MCF 10A (cell line): ENCODE measurements around the gene NPIPA5. TPM values are rescaled to one million over a fixed set of nuclear protein-coding genes. Genes with fewer than 3 reads are reported as not detected.
"Not testable (repeated sequence)": the region's sequence is repeated elsewhere in the genome, so short reads cannot be mapped to it uniquely, and the experiment has no call there.

ENCODE experiments used
- BruUV-seq: library from RNA; stranded (reverse); fragments of 400-500 nt; replicated peaks from 2 replicates; lab custom pipeline; 2021; lab: Mats Ljungman, UMichigan
- CTCF ChIA-PET: fragments of 300-600 bp; sonication (Branson Sonifier 250); formaldehyde crosslinking; extraction: SDS; loops from one replicate; lab custom pipeline; 2021; ENCODE audit warnings: antibody characterized with exemption, inconsistent platforms; lab: Yijun Ruan, JAX
- POLR2A ChIA-PET: fragments of 300-600, 350-650 bp; sonication (Branson Sonifier 250); formaldehyde crosslinking; extraction: SDS; loops from one replicate; lab custom pipeline; 2020; ENCODE audit warnings: antibody characterized with exemption, inconsistent platforms; lab: Yijun Ruan, JAX
- DNase-seq: peaks from one replicate; pipeline ENCODE4 v3.0.0-alpha.2; 2018; ENCODE audit not compliant: unreplicated experiment
- H3K27ac Mint-ChIP-seq: one replicate; pipeline ENCODE4 v1.8.0; 2022; ENCODE audit warnings: mild to moderate bottlenecking, low read depth, mixed read lengths; ENCODE audit not compliant: unreplicated experiment
- H3K27me3 Mint-ChIP-seq: one replicate; pipeline ENCODE4 v1.8.0; 2022; ENCODE audit warnings: mixed read lengths; ENCODE audit not compliant: insufficient read depth, unreplicated experiment
- H3K36me3 Mint-ChIP-seq: one replicate; pipeline ENCODE4 v1.8.0; 2022; ENCODE audit warnings: mild to moderate bottlenecking, moderate library complexity, mixed read lengths; ENCODE audit not compliant: insufficient read depth, unreplicated experiment
- H3K4me1 Mint-ChIP-seq: one replicate; pipeline ENCODE4 v1.8.0; 2022; ENCODE audit warnings: mixed read lengths; ENCODE audit not compliant: insufficient read depth, unreplicated experiment
- H3K4me3 Mint-ChIP-seq: one replicate; pipeline ENCODE4 v1.8.0; 2022; ENCODE audit warnings: mild to moderate bottlenecking, moderate library complexity, mixed read lengths; ENCODE audit not compliant: unreplicated experiment
- H3K9me3 Mint-ChIP-seq: one replicate; pipeline ENCODE4 v1.8.0; 2022; ENCODE audit warnings: mixed read lengths; ENCODE audit not compliant: unreplicated experiment
- CTCF ChIP-seq: fragments of 200-600 bp; IDR thresholded peaks from one replicate; pipeline ENCODE4 v1.8.0; 2022; ENCODE audit warnings: antibody characterized with exemption, mild to moderate bottlenecking; ENCODE audit not compliant: unreplicated experiment
- intact Hi-C: fragments of 100-400 bp; cut with micrococcal nuclease; formaldehyde crosslinking; loops from 2 replicates; pipeline ENCODE4 v1.14.1; 2022
- total RNA-seq: library from RNA; stranded (reverse); gene quantifications from 2 replicates; pipeline ENCODE4 v1.2.3, GENCODE V29; 2022

The NPIPA5 gene
- total RNA-seq, 1 experiment from 2014 or later: 26.0 TPM

GRCh38 chr16:15398618-15399316 lies 20.7 kb upstream of the NPIPA5 start:
- no peak for TF ChIP-seq CTCF
- BruUV-seq: no TSS peak
- ChIA-PET CTCF (no interaction called here), POLR2A (interaction anchor here (0.6 kb wide), 1 partner anchor 285 kb away, joined by 3 read pairs; no protein-coding TSS in a partner anchor)
- H3K9me3 Mint-ChIP-seq: no peaks in the 10 kb centered on the region
- H3K27me3 Mint-ChIP-seq: no peaks in the 10 kb centered on the region
- DNase-seq: no peak
- peaks cover 6% of the 10 kb centered on the region for H3K4me1 Mint-ChIP-seq
- H3K36me3 Mint-ChIP-seq: no peaks in the 10 kb centered on the region
- intact Hi-C loops: no loop called here
- H3K27ac Mint-ChIP-seq: no peak overlapping the region
- no peak overlapping the region for H3K4me3 Mint-ChIP-seq

- no peaks in the 10 kb centered on the region for H3K36me3 Mint-ChIP-seq
- ChIA-PET POLR2A (no interaction called here), CTCF (interaction anchor here (0.6 kb wide), 1 partner anchor 1593 kb away, joined by 3 read pairs; no protein-coding TSS in a partner anchor)
- TF ChIP-seq CTCF: no peak
- no peak overlapping the region for H3K27ac Mint-ChIP-seq
- no peaks in the 10 kb centered on the region for H3K4me1 Mint-ChIP-seq
- no peak overlapping the region for H3K4me3 Mint-ChIP-seq
- H3K27me3 Mint-ChIP-seq: no peaks in the 10 kb centered on the region
- no TSS peak for BruUV-seq
- DNase-seq: no peak
- H3K9me3 Mint-ChIP-seq: no peaks in the 10 kb centered on the region
- intact Hi-C loops: no loop called here
Measured at GRCh38 chr16:15396948-15397594, 19.0 kb upstream of the NPIPA5 start.

GRCh38 chr16:15396509-15396829 lies 18.4 kb upstream of the NPIPA5 start:
- POLR2A ChIA-PET, H3K27ac Mint-ChIP-seq: not testable (repeated sequence)

GRCh38 chr16:15395631-15396508 lies 17.8 kb upstream of the NPIPA5 start, which contains the start of gene MPV17L:
MPV17L (plus strand) TSS chr16:15395754; CDS start chr16:15395898, 144 bp downstream.
- POLR2A ChIA-PET, H3K36me3 Mint-ChIP-seq, intact Hi-C loops, H3K4me3 Mint-ChIP-seq, DNase-seq, H3K4me1 Mint-ChIP-seq, H3K27me3 Mint-ChIP-seq, CTCF ChIA-PET, BruUV-seq, H3K9me3 Mint-ChIP-seq, H3K27ac Mint-ChIP-seq: not testable (repeated sequence)

More at GRCh38 chr16:15396509-15396829, 18.4 kb upstream of the NPIPA5 start:
- H3K27me3 Mint-ChIP-seq, DNase-seq, H3K36me3 Mint-ChIP-seq, H3K4me3 Mint-ChIP-seq, H3K4me1 Mint-ChIP-seq, CTCF ChIA-PET, BruUV-seq, H3K9me3 Mint-ChIP-seq, intact Hi-C loops: not testable (repeated sequence)

- CTCF ChIA-PET, H3K36me3 Mint-ChIP-seq, H3K4me1 Mint-ChIP-seq, BruUV-seq, DNase-seq, H3K9me3 Mint-ChIP-seq, H3K4me3 Mint-ChIP-seq, H3K27me3 Mint-ChIP-seq, H3K27ac Mint-ChIP-seq, intact Hi-C loops: not testable (repeated sequence)
- POLR2A ChIA-PET: interaction anchor here (0.7 kb wide), 1 partner anchor 1082 kb away, joined by 3 read pairs; no protein-coding TSS in a partner anchor
Measured at GRCh38 chr16:15393025-15393424, 14.9 kb upstream of the NPIPA5 start.

GRCh38 chr16:15389916-15390315 lies 11.8 kb upstream of the NPIPA5 start:
- CTCF ChIA-PET, H3K36me3 Mint-ChIP-seq, DNase-seq, H3K4me1 Mint-ChIP-seq, POLR2A ChIA-PET, BruUV-seq, intact Hi-C loops, H3K4me3 Mint-ChIP-seq, H3K27me3 Mint-ChIP-seq, H3K27ac Mint-ChIP-seq, H3K9me3 Mint-ChIP-seq: not testable (repeated sequence)

GRCh38 chr16:15388060-15388459 lies 10.0 kb upstream of the NPIPA5 start:
- DNase-seq, H3K4me1 Mint-ChIP-seq, BruUV-seq, CTCF ChIA-PET, H3K27ac Mint-ChIP-seq, H3K9me3 Mint-ChIP-seq, H3K36me3 Mint-ChIP-seq, H3K4me3 Mint-ChIP-seq, H3K27me3 Mint-ChIP-seq, POLR2A ChIA-PET, intact Hi-C loops: not testable (repeated sequence)
